ENCODE data around the gene FKBP8.
A peak's percentile ranks its signal among the peaks of the same experiment; 100 is the strongest.

The FKBP8 gene

DNA sequence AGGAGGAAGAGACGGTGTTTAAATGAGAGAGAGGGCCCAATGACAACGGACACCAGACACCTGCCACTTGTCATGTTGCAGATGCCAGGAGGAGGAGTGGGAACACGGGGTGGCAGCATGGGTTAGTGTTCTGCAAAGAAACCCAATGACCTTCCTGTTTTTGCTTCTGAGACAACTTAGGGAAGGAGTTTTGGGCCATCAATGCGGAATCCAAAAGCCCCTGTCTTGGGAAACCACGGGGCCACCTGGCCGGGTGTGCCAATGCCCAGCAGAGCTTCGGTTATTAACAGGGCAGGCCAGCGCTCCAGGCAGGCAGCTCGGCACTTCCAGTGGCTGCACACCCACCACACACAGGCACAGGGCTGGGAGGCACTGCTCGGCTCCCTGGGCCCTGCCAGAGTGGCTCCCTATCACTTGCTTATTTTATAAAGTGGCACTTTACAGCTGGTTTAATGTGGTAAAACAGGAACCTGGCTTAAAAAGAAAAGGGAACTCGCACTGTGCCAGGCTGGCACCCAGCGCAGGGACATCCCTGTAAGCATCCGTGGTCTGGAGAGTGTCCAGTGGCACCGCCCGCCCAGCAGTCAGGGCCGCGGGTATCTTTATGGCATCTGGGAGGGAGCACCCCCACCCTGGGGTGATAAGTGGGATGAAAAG lies 40.6 kb downstream of the FKBP8 start:
- no peaks in the 10 kb centered on the region for H3K27me3 ChIP-seq
- peak overlapping the region; percentile 98 for H3K27ac ChIP-seq
- H3K9me3 ChIP-seq: no peaks in the 10 kb centered on the region
- peak overlapping the region; percentile 55 to 64 for H3K4me3 ChIP-seq (ENCODE audit: low read depth in 1 of 2, low read length in 1 of 2)
- TF ChIP-seq, protein P1, sequence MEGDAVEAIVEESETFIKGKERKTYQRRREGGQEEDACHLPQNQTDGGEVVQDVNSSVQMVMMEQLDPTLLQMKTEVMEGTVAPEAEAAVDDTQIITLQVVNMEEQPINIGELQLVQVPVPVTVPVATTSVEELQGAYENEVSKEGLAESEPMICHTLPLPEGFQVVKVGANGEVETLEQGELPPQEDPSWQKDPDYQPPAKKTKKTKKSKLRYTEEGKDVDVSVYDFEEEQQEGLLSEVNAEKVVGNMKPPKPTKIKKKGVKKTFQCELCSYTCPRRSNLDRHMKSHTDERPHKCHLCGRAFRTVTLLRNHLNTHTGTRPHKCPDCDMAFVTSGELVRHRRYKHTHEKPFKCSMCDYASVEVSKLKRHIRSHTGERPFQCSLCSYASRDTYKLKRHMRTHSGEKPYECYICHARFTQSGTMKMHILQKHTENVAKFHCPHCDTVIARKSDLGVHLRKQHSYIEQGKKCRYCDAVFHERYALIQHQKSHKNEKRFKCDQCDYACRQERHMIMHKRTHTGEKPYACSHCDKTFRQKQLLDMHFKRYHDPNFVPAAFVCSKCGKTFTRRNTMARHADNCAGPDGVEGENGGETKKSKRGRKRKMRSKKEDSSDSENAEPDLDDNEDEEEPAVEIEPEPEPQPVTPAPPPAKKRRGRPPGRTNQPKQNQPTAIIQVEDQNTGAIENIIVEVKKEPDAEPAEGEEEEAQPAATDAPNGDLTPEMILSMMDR (IDR thresholded peaks at IDR 0.05): peak; percentile 35
- peaks cover 94 to 99% of the 10 kb centered on the region in 2 experiments for H3K4me1 ChIP-seq (ENCODE audit: control insufficient read depth in 1 of 2, insufficient read depth in 1 of 2, low read depth in 1 of 2, low read length in 1 of 2)
- peaks cover 4% of the 10 kb centered on the region for H3K36me3 ChIP-seq

DNA sequence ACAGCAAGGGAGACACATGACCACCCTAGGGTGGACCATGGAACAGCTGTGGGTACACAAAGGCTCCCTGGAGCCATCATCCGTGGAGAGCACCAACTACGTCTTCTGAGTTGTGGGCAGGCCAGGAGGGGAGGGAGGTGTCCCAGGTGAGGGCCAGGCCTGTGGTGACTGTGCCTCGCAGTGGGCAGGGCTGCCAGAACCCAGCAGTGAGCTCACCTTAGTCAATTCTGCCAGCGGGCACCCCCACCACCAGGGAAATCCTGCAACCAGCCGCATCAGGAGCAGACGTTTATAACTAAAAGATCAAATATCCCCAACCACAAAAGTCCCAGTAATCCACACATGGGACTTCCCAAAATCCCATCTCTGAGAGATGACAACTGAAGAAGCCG lies 41.1 kb downstream of the FKBP8 start:
- Histone ChIP-seq H3K4me1 (ENCODE audit: control insufficient read depth in 1 of 2, insufficient read depth in 1 of 2, low read depth in 1 of 2, low read length in 1 of 2) (peaks cover 94 to 98% of the 10 kb centered on the region in 2 experiments), H3K27ac (peak overlapping the region; percentile 98), H3K4me3 (ENCODE audit: low read depth in 1 of 2, low read length in 1 of 2) (peak overlapping the region; percentile 55 to 64)

GRCh38 chr19:18501832-18502231 lies 41.5 kb downstream of the FKBP8 start:
- peak overlapping the region; percentile 98 for H3K27ac ChIP-seq
- H3K36me3 ChIP-seq: peaks cover 4% of the 10 kb centered on the region
- H3K27me3 ChIP-seq: no peaks in the 10 kb centered on the region
- peak overlapping the region; percentile 55 to 64 for H3K4me3 ChIP-seq (ENCODE audit: low read depth in 1 of 2, low read length in 1 of 2)
- TF ChIP-seq, protein P1 (IDR thresholded peaks at IDR 0.05): no peak
- H3K4me1 ChIP-seq (ENCODE audit: control insufficient read depth in 1 of 2, insufficient read depth in 1 of 2, low read depth in 1 of 2, low read length in 1 of 2): peaks cover 94 to 98% of the 10 kb centered on the region in 2 experiments
- no peaks in the 10 kb centered on the region for H3K9me3 ChIP-seq

More for the DNA sequence above, 41.1 kb downstream of the FKBP8 start:
- Histone ChIP-seq H3K36me3 (peaks cover 4% of the 10 kb centered on the region), H3K27me3 (no peaks in the 10 kb centered on the region), H3K9me3 (no peaks in the 10 kb centered on the region)
- TF ChIP-seq, protein P1 (IDR thresholded peaks at IDR 0.05): no peak

DNA sequence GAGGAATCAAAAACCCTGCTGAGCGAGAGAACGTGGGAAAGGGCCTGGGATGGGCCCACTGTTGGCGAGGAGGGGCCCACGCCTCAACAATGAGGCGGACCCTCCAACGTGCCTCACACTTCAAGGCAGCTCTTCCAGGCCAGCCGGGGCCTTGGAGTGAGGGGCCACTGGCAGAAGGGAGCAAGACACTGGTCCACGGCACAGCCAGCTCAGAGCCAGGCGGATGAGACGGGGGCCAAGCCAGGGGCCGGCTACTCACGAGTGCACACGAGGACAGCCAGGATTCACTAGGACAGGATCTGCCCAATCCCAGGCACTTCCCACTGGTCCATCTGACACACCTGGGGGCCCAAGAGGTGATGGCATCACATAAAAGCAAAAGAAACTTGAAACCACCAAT lies 42.0 kb downstream of the FKBP8 start:
- H3K36me3 ChIP-seq: peaks cover 4% of the 10 kb centered on the region
- H3K4me3 ChIP-seq (ENCODE audit: low read depth in 1 of 2, low read length in 1 of 2): peak overlapping the region; percentile 55 to 64
- TF ChIP-seq, protein P1 (IDR thresholded peaks at IDR 0.05): no peak
- peaks cover 94 to 98% of the 10 kb centered on the region in 2 experiments for H3K4me1 ChIP-seq (ENCODE audit: control insufficient read depth in 1 of 2, insufficient read depth in 1 of 2, low read depth in 1 of 2, low read length in 1 of 2)
- peak overlapping the region; percentile 98 for H3K27ac ChIP-seq
- H3K9me3 ChIP-seq: no peaks in the 10 kb centered on the region
- H3K27me3 ChIP-seq: no peaks in the 10 kb centered on the region

DNA sequence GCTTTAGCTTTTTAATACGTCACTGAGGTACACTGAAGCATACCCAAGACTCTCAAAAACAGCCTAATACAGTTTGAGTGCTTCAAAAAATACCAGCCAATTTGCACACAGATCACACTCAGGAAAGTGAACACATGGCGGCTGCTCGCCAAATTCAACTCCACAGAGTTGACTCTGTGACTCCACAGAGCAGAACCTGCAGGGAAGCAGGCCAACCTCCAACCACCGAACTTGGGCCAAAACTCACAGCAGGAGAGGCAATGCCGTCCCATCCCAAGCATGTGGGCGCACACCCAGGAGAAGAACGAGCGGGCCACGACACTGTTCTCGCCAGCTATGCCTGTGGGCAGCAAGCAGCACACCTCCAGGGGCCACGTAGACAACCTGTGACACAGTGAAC lies 42.6 kb downstream of the FKBP8 start:
- H3K27ac ChIP-seq: peak overlapping the region; percentile 98
- no peaks in the 10 kb centered on the region for H3K9me3 ChIP-seq
- peak overlapping the region in 1 of 2 experiments; percentile 64 for H3K4me3 ChIP-seq (ENCODE audit: low read depth in 1 of 2, low read length in 1 of 2)
- no peaks in the 10 kb centered on the region for H3K27me3 ChIP-seq
- peaks cover 94 to 98% of the 10 kb centered on the region in 2 experiments for H3K4me1 ChIP-seq (ENCODE audit: control insufficient read depth in 1 of 2, insufficient read depth in 1 of 2, low read depth in 1 of 2, low read length in 1 of 2)
- H3K36me3 ChIP-seq: peaks cover 4% of the 10 kb centered on the region
- TF ChIP-seq, protein P1 (IDR thresholded peaks at IDR 0.05): no peak
